AG09309 (cell line): Measurements from ENCODE around the gene RBM10.

ENCODE experiments used
- DNase-seq: peaks from one replicate; pipeline ENCODE4 v3.0.0-alpha.2; 2010; ENCODE audit warnings: low read depth
- H3K4me3 ChIP-seq: 2 replicates; pipeline ENCODE4 v1.5.1; 2011; ENCODE audit warnings: mild to moderate bottlenecking, low read depth, low read length, moderate library complexity; ENCODE audit not compliant: control insufficient read depth
- TF ChIP-seq, protein P1 (sequence below): IDR thresholded peaks from 2 replicates; pipeline ENCODE4 v1.5.1; 2011; ENCODE audit warnings: mild to moderate bottlenecking, low read depth, low read length, inconsistent platforms; ENCODE audit not compliant: insufficient read depth, control insufficient read depth; ENCODE audit errors: missing control alignments

The RBM10 gene

DNA sequence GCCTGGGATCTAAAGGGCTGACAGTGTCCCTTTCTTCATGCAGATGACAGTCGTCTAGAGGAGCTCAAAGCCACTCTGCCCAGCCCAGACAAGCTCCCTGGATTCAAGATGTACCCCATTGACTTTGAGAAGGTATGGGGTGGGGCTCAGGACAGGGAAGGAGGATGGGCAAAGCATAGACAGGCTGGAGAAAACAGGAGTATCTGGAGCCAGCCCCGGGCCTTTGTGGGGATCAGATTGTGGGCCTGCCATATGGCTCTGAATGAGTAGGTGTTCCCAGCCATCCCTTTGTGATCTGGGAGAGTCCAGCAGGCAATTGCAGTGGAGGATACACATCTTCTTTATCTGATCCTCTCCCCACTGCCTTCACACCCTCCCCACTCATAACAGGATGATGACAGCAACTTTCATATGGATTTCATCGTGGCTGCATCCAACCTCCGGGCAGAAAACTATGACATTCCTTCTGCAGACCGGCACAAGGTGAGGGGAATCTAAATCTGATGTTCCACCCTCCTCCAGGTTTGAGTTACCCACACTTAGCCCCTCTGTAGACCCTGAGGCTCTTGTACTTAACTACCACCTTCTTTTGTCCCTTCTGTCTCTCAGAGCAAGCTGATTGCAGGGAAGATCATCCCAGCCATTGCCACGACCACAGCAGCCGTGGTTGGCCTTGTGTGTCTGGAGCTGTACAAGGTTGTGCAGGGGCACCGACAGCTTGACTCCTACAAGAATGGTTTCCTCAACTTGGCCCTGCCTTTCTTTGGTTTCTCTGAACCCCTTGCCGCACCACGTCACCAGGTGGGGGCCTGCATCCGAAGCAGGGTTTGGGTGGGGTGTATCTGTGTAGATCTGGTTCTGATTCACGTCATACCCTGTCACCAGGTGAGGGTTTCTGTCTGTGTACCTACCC, 67.6 kb downstream of the RBM10 start:
- DNase-seq: no peak
- no peak overlapping the region for H3K4me3 ChIP-seq
- TF ChIP-seq, protein P1, sequence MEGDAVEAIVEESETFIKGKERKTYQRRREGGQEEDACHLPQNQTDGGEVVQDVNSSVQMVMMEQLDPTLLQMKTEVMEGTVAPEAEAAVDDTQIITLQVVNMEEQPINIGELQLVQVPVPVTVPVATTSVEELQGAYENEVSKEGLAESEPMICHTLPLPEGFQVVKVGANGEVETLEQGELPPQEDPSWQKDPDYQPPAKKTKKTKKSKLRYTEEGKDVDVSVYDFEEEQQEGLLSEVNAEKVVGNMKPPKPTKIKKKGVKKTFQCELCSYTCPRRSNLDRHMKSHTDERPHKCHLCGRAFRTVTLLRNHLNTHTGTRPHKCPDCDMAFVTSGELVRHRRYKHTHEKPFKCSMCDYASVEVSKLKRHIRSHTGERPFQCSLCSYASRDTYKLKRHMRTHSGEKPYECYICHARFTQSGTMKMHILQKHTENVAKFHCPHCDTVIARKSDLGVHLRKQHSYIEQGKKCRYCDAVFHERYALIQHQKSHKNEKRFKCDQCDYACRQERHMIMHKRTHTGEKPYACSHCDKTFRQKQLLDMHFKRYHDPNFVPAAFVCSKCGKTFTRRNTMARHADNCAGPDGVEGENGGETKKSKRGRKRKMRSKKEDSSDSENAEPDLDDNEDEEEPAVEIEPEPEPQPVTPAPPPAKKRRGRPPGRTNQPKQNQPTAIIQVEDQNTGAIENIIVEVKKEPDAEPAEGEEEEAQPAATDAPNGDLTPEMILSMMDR: no peak

- no peak overlapping the region for H3K4me3 ChIP-seq
- TF ChIP-seq, protein P1: no peak
Measured at GRCh38 chrX:47214435-47215077, 69.5 kb downstream of the RBM10 start.

DNA sequence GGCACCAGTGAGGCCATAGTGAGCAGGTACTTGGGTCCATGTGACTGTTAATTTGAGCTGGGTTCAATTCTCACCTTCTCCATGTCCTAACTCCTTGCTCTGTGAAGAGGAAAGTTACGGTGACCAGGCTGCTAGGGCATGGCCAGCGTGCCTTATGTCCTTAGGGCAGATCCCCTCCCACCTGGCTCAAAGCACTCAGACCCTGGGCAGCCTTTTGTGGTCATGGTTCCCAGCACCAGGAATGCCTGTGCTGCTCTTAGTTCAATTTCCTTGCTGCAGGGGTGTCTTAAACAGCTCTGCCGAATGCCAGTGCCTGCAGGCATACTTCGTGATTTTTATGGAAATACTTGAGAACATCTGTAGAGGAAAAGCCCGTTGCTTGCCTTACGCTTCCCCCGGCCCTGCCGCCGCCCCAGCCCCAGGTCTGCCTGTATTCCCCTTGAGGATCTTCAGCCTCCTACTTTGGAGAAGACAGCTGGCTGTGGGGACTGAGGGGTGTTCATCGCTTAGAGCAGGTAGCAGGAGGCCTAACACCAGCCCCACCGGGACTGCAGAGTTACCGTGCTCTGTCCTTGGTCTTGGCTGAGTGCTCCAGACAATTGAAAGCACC, 70.4 kb downstream of the RBM10 start:
- TF ChIP-seq, protein P1: no peak

More at GRCh38 chrX:47214435-47215077, 69.5 kb downstream of the RBM10 start:
- DNase-seq: no peak

DNA sequence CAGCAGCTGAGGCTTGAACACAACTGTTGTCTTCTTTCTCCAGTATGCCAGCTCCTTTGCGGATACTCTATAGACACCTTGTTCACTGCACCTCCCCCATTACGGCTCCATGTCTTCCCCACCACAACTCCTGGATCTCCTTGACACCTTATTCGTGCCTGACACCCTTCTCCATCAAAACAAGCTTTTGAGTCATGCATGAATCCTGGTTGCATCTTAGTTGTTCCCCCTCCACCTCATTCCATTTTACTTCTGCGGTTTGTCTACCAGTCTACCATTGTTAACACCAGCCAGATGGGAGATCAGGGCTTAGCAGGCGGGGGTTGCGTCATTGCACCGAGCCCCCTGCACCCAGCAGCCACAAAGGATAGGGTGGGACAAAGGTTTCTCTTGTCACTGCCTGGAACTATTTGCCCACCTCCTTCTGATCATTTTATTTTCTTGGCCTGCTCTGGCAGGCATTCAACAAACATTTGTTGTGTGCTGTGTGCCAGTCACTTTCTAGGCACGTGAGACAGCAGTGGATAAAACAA, 71.4 kb downstream of the RBM10 start:
- TF ChIP-seq, protein P1: no peak
- H3K4me3 ChIP-seq: no peak overlapping the region
- DNase-seq: no peak

More for the DNA sequence above, 70.4 kb downstream of the RBM10 start:
- H3K4me3 ChIP-seq: no peak overlapping the region
- DNase-seq: no peak

DNA sequence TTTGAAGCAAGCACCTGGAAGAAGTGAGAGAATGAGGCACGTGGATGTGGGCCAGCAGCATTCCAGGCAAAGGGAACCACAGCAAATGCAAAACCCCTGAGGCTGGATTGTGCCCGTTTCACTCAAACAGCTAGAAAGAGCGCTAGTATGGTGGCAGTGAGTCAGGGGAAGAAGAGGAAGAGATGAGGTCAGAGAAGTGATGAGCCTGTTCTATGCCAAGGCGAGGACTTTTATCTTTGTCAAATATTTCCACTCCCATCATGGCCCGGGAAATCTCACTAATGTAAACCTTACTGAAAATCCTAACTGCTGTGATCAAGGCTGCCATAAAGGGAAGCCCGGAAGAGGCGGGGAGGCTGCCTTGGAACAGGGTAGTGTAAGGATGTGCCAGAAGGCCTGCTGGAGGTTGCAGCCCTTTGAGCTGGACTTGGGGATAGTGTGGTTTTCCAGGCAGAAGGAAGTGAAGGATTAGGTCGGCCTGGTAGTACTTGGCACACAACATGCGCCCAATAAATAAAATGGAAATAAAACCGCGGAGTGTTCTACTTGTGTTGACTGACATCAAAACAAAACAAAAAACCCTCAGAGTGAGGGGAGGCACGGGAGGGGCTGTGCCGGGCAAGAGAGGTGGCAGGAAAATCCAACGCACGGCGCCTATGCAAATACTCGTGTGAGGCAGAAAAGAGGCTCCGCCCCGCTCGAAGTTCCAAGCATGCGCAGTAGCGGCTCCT, 72.3 kb downstream of the RBM10 start:
- TF ChIP-seq, protein P1: no peak
- no peak for DNase-seq
- H3K4me3 ChIP-seq: no peak overlapping the region; the same call in 1 of the 2 replicates

DNA sequence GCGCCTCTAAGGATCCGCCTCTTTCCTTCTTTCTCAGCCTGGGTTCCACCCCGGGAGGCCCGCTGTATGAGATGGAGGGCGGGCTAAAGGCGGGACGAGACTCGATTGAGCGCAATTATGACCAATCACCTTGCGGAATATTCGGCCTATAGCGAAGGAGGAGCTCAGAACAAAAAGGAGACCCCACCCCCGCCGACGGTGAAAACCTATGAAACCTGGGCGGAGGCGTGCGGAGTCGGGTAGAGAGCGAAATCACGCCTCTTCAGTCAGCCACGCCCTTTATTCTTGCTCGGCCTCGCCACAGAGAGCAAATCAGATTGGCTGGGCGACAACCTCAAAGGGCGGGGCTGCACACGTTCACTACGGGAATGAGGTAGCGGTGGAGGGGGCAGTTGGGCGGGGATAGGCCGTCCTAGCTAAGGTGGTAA, 72.8 kb downstream of the RBM10 start:
- peak; percentile 96 for DNase-seq
- TF ChIP-seq, protein P1: no peak
- peak overlapping the region; percentile 88 for H3K4me3 ChIP-seq
